Panc1 (cell line): ENCODE measurements around the gene ZNF493. TPM values are rescaled to one million over a fixed set of nuclear protein-coding genes. Genes with fewer than 3 reads are reported as not detected.

ENCODE experiments used
- ATAC-seq: fragments of 200-7000 bp; cut with Tn5 transposase; 2 replicates; pipeline ENCODE4 v1.9.1; 2020; ENCODE audit warnings: mild to moderate bottlenecking, moderate library complexity
- BruUV-seq: library from RNA; stranded (reverse); fragments of 400-500 nt; replicated peaks from 2 replicates; lab custom pipeline; 2021; lab: Mats Ljungman, UMichigan
- CTCF ChIA-PET: fragments of 300-600 bp; sonication (Branson Sonifier 250); formaldehyde crosslinking; loops from one replicate; lab custom pipeline; 2022; ENCODE audit warnings: antibody characterized with exemption; lab: Charles Lee
- POLR2A ChIA-PET: fragments of 300-600 bp; sonication (Branson Sonifier 250); formaldehyde crosslinking; loops from one replicate; lab custom pipeline; 2022; ENCODE audit warnings: antibody characterized with exemption; lab: Charles Lee
- DNase-seq: peaks from one replicate; pipeline ENCODE4 v3.0.0-alpha.2; 2010; ENCODE audit warnings: low read depth, low spot score
- H3K27ac ChIP-seq: 2 replicates; pipeline ENCODE4 v1.5.1; 2011; ENCODE audit warnings: mild to moderate bottlenecking, low read length, inconsistent platforms
- H3K27me3 ChIP-seq: fragments of 200-500 bp; sonication (Bioruptor generic); 2 replicates; pipeline ENCODE4 v1.6.0; 2014; ENCODE audit warnings: low read length, inconsistent platforms; ENCODE audit not compliant: control insufficient read depth, insufficient read depth
- H3K36me3 ChIP-seq: fragments of 200-500 bp; sonication (Bioruptor generic); 2 replicates; pipeline ENCODE4 v1.5.1; 2014; ENCODE audit warnings: inconsistent platforms, mild to moderate bottlenecking, low read length, moderate library complexity; ENCODE audit not compliant: control insufficient read depth, insufficient read depth
- H3K4me1 ChIP-seq: 2 replicates; pipeline ENCODE4 v1.5.1; 2011; ENCODE audit warnings: inconsistent platforms, mild to moderate bottlenecking, low read length, moderate library complexity; ENCODE audit not compliant: control insufficient read depth, insufficient read depth
- H3K4me3 ChIP-seq, 2 experiments: 2 replicates each; pipeline ENCODE4 v1.5.1; 2011 to 2012; ENCODE audit warnings: low read depth in 2 of 2, low read length in 2 of 2, mild to moderate bottlenecking in 2 of 2, inconsistent platforms in 1 of 2, moderate library complexity in 1 of 2
- H3K9me3 ChIP-seq: fragments of 200-500 bp; sonication (Bioruptor generic); 2 replicates; pipeline ENCODE4 v1.5.1; 2014; ENCODE audit warnings: low read depth, mild to moderate bottlenecking, inconsistent platforms, low read length, moderate library complexity; ENCODE audit not compliant: control insufficient read depth, insufficient read depth
- POLR2AphosphoS5 ChIP-seq: IDR thresholded peaks from 2 replicates; pipeline ENCODE4 v1.6.1; 2012; ENCODE audit warnings: mild to moderate bottlenecking, low read depth, low read length, moderate library complexity
- SIN3A ChIP-seq: IDR thresholded peaks from 2 replicates; pipeline ENCODE4 v1.6.1; 2012; ENCODE audit warnings: low read depth, mild to moderate bottlenecking, low read length, moderate library complexity, borderline replicate concordance; ENCODE audit not compliant: insufficient read depth
- TCF7L2 ChIP-seq: IDR thresholded peaks from 2 replicates; pipeline ENCODE4 v1.6.1; 2011; ENCODE audit warnings: mild to moderate bottlenecking, low read depth, low read length, inconsistent platforms
- in situ Hi-C: cut with HindIII; loops from 2 replicates; pipeline ENCODE4 v1.10.0; 2016; ENCODE audit warnings: low sequenced_read_pairs, low pct_unique_long_range_greater_than_20kb
- intact Hi-C: fragments of 100-400 bp; cut with micrococcal nuclease; formaldehyde crosslinking; loops from one replicate; pipeline ENCODE4 v1.10.0; 2022; ENCODE audit not compliant: unreplicated experiment
- total RNA-seq: library from RNA; stranded (reverse); gene quantifications from one replicate; pipeline ENCODE4 v1.2.1, GENCODE V29; 2021; ENCODE audit not compliant: unreplicated experiment
- TF ChIP-seq, protein P1 (sequence below): fragments of 450-650 bp; IDR thresholded peaks from 2 replicates; pipeline ENCODE4 v1.5.1; 2017; ENCODE audit warnings: mild to moderate bottlenecking
- TF ChIP-seq, protein P2 (sequence below), 2 experiments: IDR thresholded peaks; 2 replicates each; pipeline ENCODE4 v1.6.1; 2011 to 2012; ENCODE audit warnings: low read depth in 2 of 2, control low read depth in 1 of 2, low read length in 1 of 2, mild to moderate bottlenecking in 1 of 2, moderate library complexity in 1 of 2; ENCODE audit not compliant: insufficient read depth in 1 of 2

ZNF493 gene
- total RNA-seq, 1 experiment from 2014 or later: 8.5 TPM

DNA sequence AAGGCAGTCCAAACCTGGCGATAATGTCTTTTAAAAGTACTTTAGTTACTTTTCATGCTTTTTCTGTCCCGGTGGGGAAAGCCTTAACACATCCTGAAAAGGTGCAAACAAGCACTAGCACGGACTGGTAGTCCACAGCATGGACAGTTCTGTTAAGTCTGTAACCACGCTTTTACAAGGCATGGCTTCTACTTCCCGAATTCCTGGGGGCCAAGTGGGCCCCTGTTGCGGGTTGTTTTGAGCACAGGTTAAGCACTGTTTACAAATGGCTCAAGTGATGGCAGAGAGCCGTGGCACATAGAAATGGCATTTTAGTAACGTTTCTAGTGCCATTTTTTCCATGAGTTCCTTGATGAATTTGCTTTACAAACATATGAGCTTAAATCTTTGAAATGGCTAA, 37.6 kb downstream of the ZNF493 start:
- TF ChIP-seq, protein P1, sequence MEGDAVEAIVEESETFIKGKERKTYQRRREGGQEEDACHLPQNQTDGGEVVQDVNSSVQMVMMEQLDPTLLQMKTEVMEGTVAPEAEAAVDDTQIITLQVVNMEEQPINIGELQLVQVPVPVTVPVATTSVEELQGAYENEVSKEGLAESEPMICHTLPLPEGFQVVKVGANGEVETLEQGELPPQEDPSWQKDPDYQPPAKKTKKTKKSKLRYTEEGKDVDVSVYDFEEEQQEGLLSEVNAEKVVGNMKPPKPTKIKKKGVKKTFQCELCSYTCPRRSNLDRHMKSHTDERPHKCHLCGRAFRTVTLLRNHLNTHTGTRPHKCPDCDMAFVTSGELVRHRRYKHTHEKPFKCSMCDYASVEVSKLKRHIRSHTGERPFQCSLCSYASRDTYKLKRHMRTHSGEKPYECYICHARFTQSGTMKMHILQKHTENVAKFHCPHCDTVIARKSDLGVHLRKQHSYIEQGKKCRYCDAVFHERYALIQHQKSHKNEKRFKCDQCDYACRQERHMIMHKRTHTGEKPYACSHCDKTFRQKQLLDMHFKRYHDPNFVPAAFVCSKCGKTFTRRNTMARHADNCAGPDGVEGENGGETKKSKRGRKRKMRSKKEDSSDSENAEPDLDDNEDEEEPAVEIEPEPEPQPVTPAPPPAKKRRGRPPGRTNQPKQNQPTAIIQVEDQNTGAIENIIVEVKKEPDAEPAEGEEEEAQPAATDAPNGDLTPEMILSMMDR: no peak
- intact Hi-C loops: no loop called here

DNA sequence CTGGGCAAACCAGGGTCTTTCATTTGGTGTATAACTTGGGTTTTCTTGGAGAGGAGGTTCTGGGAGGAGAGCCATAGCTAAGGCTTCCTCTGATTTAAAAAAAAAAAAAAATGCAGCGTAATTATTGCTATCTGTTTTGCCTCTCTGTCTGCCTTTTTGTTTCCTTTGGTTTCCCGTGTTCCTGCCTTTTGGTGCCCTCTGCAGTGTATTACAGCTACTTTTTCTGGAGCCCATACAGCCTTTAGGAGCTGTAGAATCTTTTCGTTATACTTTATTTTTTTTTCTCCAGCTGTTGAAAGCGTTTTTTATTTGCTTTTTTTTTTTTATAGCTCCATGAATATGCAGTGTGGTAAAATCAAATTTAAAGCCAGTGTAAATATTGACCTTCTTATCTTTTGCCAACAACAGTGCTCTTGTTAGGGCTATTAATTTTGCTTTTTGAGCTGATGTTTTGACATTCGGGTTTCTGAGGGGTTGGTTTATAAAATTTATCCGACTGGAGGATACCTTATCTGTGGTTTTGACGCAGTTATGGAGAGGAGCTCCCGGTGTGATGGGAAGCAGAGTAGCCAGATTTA, 38.1 kb downstream of the ZNF493 start:
- Histone ChIP-seq H3K4me1 (no peaks in the 10 kb centered on the region), H3K27ac (no peak overlapping the region), H3K9me3 (no peaks in the 10 kb centered on the region), H3K36me3 (no peaks in the 10 kb centered on the region), H3K4me3 (no peak overlapping the region), H3K27me3 (no peaks in the 10 kb centered on the region)
- intact Hi-C loops (no loop called here), in situ Hi-C loops (no loop called here)
- TF ChIP-seq, protein P1: no peak
- no peak for TF ChIP-seq TCF7L2
- no peak for TF ChIP-seq SIN3A
- no peak for TF ChIP-seq POLR2AphosphoS5
- TF ChIP-seq, protein P2, sequence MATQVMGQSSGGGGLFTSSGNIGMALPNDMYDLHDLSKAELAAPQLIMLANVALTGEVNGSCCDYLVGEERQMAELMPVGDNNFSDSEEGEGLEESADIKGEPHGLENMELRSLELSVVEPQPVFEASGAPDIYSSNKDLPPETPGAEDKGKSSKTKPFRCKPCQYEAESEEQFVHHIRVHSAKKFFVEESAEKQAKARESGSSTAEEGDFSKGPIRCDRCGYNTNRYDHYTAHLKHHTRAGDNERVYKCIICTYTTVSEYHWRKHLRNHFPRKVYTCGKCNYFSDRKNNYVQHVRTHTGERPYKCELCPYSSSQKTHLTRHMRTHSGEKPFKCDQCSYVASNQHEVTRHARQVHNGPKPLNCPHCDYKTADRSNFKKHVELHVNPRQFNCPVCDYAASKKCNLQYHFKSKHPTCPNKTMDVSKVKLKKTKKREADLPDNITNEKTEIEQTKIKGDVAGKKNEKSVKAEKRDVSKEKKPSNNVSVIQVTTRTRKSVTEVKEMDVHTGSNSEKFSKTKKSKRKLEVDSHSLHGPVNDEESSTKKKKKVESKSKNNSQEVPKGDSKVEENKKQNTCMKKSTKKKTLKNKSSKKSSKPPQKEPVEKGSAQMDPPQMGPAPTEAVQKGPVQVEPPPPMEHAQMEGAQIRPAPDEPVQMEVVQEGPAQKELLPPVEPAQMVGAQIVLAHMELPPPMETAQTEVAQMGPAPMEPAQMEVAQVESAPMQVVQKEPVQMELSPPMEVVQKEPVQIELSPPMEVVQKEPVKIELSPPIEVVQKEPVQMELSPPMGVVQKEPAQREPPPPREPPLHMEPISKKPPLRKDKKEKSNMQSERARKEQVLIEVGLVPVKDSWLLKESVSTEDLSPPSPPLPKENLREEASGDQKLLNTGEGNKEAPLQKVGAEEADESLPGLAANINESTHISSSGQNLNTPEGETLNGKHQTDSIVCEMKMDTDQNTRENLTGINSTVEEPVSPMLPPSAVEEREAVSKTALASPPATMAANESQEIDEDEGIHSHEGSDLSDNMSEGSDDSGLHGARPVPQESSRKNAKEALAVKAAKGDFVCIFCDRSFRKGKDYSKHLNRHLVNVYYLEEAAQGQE (IDR thresholded peaks at IDR 0.05; ENCODE audit: insufficient read depth in 1 of 2, low read depth in 2 of 2, low read length in 1 of 2): no peak
- ChIA-PET CTCF (interaction anchor here (0.5 to 0.7 kb wide), 2 partner anchors 350 to 635 kb away, joined by 4 to 5 read pairs; no protein-coding TSS in a partner anchor), POLR2A (no interaction called here)
- no TSS peak for BruUV-seq
- DNase-seq (no peak), ATAC-seq (no peak)

More for the DNA sequence above, 37.6 kb downstream of the ZNF493 start:
- Histone ChIP-seq H3K27ac (no peak overlapping the region), H3K36me3 (no peaks in the 10 kb centered on the region), H3K4me3 (no peak overlapping the region), H3K27me3 (no peaks in the 10 kb centered on the region), H3K4me1 (no peaks in the 10 kb centered on the region), H3K9me3 (no peaks in the 10 kb centered on the region)
- DNase-seq (no peak), ATAC-seq (no peak)
- CTCF ChIA-PET: interaction anchor here (0.7 kb wide), 1 partner anchor 634 kb away, joined by 4 read pairs; no protein-coding TSS in a partner anchor
- BruUV-seq: no TSS peak
- POLR2A ChIA-PET: no interaction called here
- in situ Hi-C loops: no loop called here
